ENCODE data around the gene FOXC1. TPM values are rescaled to one million over a fixed set of nuclear protein-coding genes. Genes with fewer than 3 reads are reported as not detected.

Gene FOXC1
- total and polyA plus RNA-seq, 2 donors from 2014 or later = 18.0 to 58.5 TPM

- Histone ChIP-seq H3K4me3 (ENCODE audit: low read length in 3 of 3) (peak overlapping the region in 1 of 3 donors; percentile 32), H3K9ac (ENCODE audit: low read length in 3 of 3) (no peak overlapping the region), H3K27me3 (ENCODE audit: control insufficient read depth, insufficient read depth, low read length) (peaks cover 2% of the 10 kb centered on the region), H3K36me3 (ENCODE audit: control insufficient read depth in 2 of 3, insufficient read depth in 3 of 3, low read length in 3 of 3) (no peaks in the 10 kb centered on the region), H3K9me3 (ENCODE audit: control insufficient read depth in 2 of 3, insufficient read depth in 1 of 3, low read length in 3 of 3) (no peaks in the 10 kb centered on the region), H3K4me1 (ENCODE audit: control insufficient read depth in 2 of 3, insufficient read depth in 2 of 3, low read depth in 1 of 3, low read length in 3 of 3) (peaks cover 0 to 2% (median 0%) of the 10 kb centered on the region in 3 donors), H3K27ac (ENCODE audit: low read depth in 2 of 2, low read length in 2 of 2) (peak overlapping the region; percentile 3 to 11)
- DNase-seq (peak; percentile 73 to 87 (median 83)), FAIRE-seq (no peak)
- intact Hi-C loops (cut with DNase I) = no loop called here
- TF ChIP-seq, protein P1, sequence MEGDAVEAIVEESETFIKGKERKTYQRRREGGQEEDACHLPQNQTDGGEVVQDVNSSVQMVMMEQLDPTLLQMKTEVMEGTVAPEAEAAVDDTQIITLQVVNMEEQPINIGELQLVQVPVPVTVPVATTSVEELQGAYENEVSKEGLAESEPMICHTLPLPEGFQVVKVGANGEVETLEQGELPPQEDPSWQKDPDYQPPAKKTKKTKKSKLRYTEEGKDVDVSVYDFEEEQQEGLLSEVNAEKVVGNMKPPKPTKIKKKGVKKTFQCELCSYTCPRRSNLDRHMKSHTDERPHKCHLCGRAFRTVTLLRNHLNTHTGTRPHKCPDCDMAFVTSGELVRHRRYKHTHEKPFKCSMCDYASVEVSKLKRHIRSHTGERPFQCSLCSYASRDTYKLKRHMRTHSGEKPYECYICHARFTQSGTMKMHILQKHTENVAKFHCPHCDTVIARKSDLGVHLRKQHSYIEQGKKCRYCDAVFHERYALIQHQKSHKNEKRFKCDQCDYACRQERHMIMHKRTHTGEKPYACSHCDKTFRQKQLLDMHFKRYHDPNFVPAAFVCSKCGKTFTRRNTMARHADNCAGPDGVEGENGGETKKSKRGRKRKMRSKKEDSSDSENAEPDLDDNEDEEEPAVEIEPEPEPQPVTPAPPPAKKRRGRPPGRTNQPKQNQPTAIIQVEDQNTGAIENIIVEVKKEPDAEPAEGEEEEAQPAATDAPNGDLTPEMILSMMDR (IDR thresholded peaks at IDR 0.05; ENCODE audit: borderline replicate concordance, extremely low read depth, insufficient read depth) = no peak
These were observed 9.5 kb downstream of the FOXC1 start for GRCh38 chr6:1619098-1619672.

- peak; percentile 73 to 90 (median 80) for DNase-seq
- no peak for FAIRE-seq
- Histone ChIP-seq H3K9me3 (ENCODE audit: control insufficient read depth in 2 of 3, insufficient read depth in 1 of 3, low read length in 3 of 3) (no peaks in the 10 kb centered on the region), H3K36me3 (ENCODE audit: control insufficient read depth in 2 of 3, insufficient read depth in 3 of 3, low read length in 3 of 3) (no peaks in the 10 kb centered on the region), H3K27me3 (ENCODE audit: control insufficient read depth, insufficient read depth, low read length) (peaks cover 4% of the 10 kb centered on the region), H3K27ac (ENCODE audit: low read depth in 2 of 2, low read length in 2 of 2) (peak overlapping the region in 1 of 2 donors; percentile 33), H3K4me1 (ENCODE audit: control insufficient read depth in 2 of 3, insufficient read depth in 2 of 3, low read depth in 1 of 3, low read length in 3 of 3) (peaks cover 0 to 2% (median 0%) of the 10 kb centered on the region in 3 donors), H3K9ac (ENCODE audit: low read length in 3 of 3) (peak overlapping the region in 1 of 3 donors; percentile 40), H3K4me3 (ENCODE audit: low read length in 3 of 3) (peak overlapping the region in 1 of 3 donors; percentile 32)
- intact Hi-C loops (cut with DNase I) = no loop called here
- TF ChIP-seq, protein P1 (IDR thresholded peaks at IDR 0.05; ENCODE audit: borderline replicate concordance, extremely low read depth, insufficient read depth) = no peak
These were observed 10.2 kb downstream of the FOXC1 start for GRCh38 chr6:1619673-1620503.

- H3K4me3 ChIP-seq (ENCODE audit: low read length in 3 of 3) = no peak overlapping the region
- intact Hi-C loops (cut with DNase I) = no loop called here
These were observed 10.9 kb downstream of the FOXC1 start for GRCh38 chr6:1620504-1621069.

More at GRCh38 chr6:1620504-1621069, 10.9 kb downstream of the FOXC1 start:
- Histone ChIP-seq H3K9me3 (ENCODE audit: control insufficient read depth in 2 of 3, insufficient read depth in 1 of 3, low read length in 3 of 3) (no peaks in the 10 kb centered on the region), H3K9ac (ENCODE audit: low read length in 3 of 3) (no peak overlapping the region), H3K27me3 (ENCODE audit: control insufficient read depth, insufficient read depth, low read length) (peaks cover 11% of the 10 kb centered on the region), H3K27ac (ENCODE audit: low read depth in 2 of 2, low read length in 2 of 2) (peak overlapping the region in 1 of 2 donors; percentile 33), H3K36me3 (ENCODE audit: control insufficient read depth in 2 of 3, insufficient read depth in 3 of 3, low read length in 3 of 3) (no peaks in the 10 kb centered on the region), H3K4me1 (ENCODE audit: control insufficient read depth in 2 of 3, insufficient read depth in 2 of 3, low read depth in 1 of 3, low read length in 3 of 3) (peaks cover 0 to 3% (median 2%) of the 10 kb centered on the region in 3 donors)
- FAIRE-seq (no peak), DNase-seq (peak in 2 of 5 donors; percentile 23 to 79)
- TF ChIP-seq, protein P1 (IDR thresholded peaks at IDR 0.05; ENCODE audit: borderline replicate concordance, extremely low read depth, insufficient read depth) = no peak
